PC-9 (cell line): ENCODE results near the gene VAPA. TPM values are rescaled to one million over a fixed set of nuclear protein-coding genes. Genes with fewer than 3 reads are reported as not detected.

Source experiments
- BruUV-seq: library from RNA; stranded (reverse); fragments of 400-500 nt; replicated peaks from 2 replicates; lab custom pipeline; 2021; lab: Mats Ljungman, UMichigan
- CTCF ChIA-PET: fragments of 300-600 bp; sonication (Branson Sonifier 250); formaldehyde crosslinking; loops from one replicate; lab custom pipeline; 2022; ENCODE audit warnings: antibody characterized with exemption; lab: Charles Lee
- POLR2A ChIA-PET: fragments of 300-600 bp; sonication (Branson Sonifier 250); formaldehyde crosslinking; loops from one replicate; lab custom pipeline; 2022; ENCODE audit warnings: antibody characterized with exemption; ENCODE audit not compliant: unreplicated experiment; lab: Charles Lee
- DNase-seq, 2 experiments: peaks; one replicate each; pipeline versions ENCODE4 v3.0.0 to v3.0.0-alpha.2; 2015 to 2022; ENCODE audit warnings: mixed read lengths in 1 of 2
- H2AFZ ChIP-seq: fragments of 200-600 bp; sonication (generic); 2 replicates; pipeline ENCODE4 v1.8.1; 2017; ENCODE audit warnings: antibody characterized with exemption
- H3F3A ChIP-seq: fragments of 200-600 bp; sonication (generic); 2 replicates; pipeline ENCODE4 v1.8.1; 2017; ENCODE audit warnings: antibody characterized with exemption, mild to moderate bottlenecking, low read depth; ENCODE audit not compliant: insufficient read depth
- H3K27ac ChIP-seq: fragments of 200-600 bp; sonication (generic); 2 replicates; pipeline ENCODE4 v1.6.1; 2016; ENCODE audit warnings: mixed run types
- H3K27me3 ChIP-seq: fragments of 200-600 bp; sonication (generic); 2 replicates; pipeline ENCODE4 v1.6.1; 2016; ENCODE audit warnings: low read depth, mixed run types; ENCODE audit not compliant: insufficient read depth
- H3K36me3 ChIP-seq: fragments of 200-600 bp; sonication (generic); 2 replicates; pipeline ENCODE4 v1.6.1; 2016; ENCODE audit warnings: low read depth, mixed run types
- H3K4me1 ChIP-seq: fragments of 200-600 bp; sonication (generic); replicated peaks from 2 replicates; pipeline ENCODE4 v1.6.1; 2016; ENCODE audit warnings: mixed run types; ENCODE audit not compliant: insufficient read depth
- H3K4me2 ChIP-seq: fragments of 200-600 bp; sonication (generic); 2 replicates; pipeline ENCODE4 v1.6.1; 2017; ENCODE audit warnings: mixed run types
- H3K4me3 ChIP-seq: fragments of 200-600 bp; sonication (generic); 2 replicates; pipeline ENCODE4 v1.6.1; 2016; ENCODE audit warnings: mixed run types
- H3K79me2 ChIP-seq: fragments of 200-600 bp; sonication (generic); 2 replicates; pipeline ENCODE4 v1.6.1; 2017; ENCODE audit warnings: low read depth, mixed run types
- H3K9me2 ChIP-seq: fragments of 200-600 bp; sonication (generic); 2 replicates; pipeline ENCODE4 v1.8.1; 2017; ENCODE audit warnings: mild to moderate bottlenecking; ENCODE audit not compliant: insufficient read depth
- H3K9me3 ChIP-seq: fragments of 200-600 bp; sonication (generic); 2 replicates; pipeline ENCODE4 v1.8.1; 2016; ENCODE audit warnings: low read depth; ENCODE audit not compliant: insufficient read depth
- H4K20me1 ChIP-seq: fragments of 200-600 bp; sonication (generic); 2 replicates; pipeline ENCODE4 v1.8.1; 2017; ENCODE audit not compliant: insufficient read depth
- EZH2 ChIP-seq: fragments of 200-600 bp; sonication (generic); IDR thresholded peaks from 2 replicates; pipeline ENCODE4 v1.8.0; 2017; ENCODE audit warnings: antibody characterized with exemption, low read depth
- intact Hi-C: fragments of 100-400 bp; cut with micrococcal nuclease; formaldehyde crosslinking; loops from one replicate; pipeline ENCODE4 v1.10.0; 2022; ENCODE audit not compliant: unreplicated experiment
- total RNA-seq: library from RNA; stranded (reverse); gene quantifications from 2 replicates; pipeline ENCODE4 v1.2.3, GENCODE V29; 2021
- TF ChIP-seq, protein P1 (sequence below): fragments of 200-600 bp; sonication (generic); conservative IDR thresholded peaks from 2 replicates; pipeline ENCODE4 v1.6.1; 2017; ENCODE audit warnings: mixed run types, antibody characterized with exemption, mild to moderate bottlenecking, moderate library complexity

Gene VAPA
- total RNA-seq, 1 experiment from 2014 or later, result 340 TPM

DNA sequence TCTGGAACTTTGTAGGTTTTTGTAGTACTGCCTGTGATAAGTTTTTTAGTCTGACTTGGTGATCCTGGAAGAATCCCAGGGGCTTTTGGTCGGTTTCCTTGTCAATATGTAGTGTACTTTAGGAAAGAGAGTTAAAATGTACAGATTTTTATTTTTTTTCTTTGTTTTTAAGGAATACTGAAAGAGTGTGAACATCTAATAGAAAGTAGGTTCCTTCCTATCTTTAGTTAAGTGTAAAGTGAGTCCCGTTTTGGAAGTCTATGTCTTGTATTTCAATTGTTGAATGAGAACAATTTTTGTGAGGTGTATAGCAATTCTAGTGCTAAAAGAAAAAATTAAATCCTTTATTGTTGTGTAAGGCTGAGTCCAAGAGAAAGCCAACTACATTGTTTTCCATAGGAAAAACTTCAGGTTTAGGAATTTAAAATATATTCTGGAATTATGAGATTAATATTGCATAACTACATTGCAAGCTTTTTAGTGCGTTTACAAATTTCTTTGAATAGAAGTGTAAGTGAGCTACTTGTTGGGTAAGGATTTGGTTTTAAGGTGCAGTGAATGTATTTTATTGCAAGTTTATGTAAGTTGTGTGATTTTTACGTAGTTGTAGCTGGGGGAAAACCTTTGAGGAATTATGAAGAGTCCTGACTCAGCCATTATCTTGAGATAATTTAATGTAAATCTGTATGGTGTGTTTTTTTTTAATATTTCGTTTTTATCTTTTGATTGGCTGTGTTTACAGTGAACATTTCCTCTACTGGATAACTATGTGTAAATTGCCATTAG, 1.7 kb downstream of the VAPA start:
- H2AFZ ChIP-seq, result peak overlapping the region; percentile 23; the same call in 1 of the 2 replicates
- CTCF ChIA-PET, result interaction anchor here (0.7 kb wide), 1 partner anchor 252 kb away, joined by 3 read pairs; no protein-coding TSS in a partner anchor
- peaks cover 55% of the 10 kb centered on the region for H4K20me1 ChIP-seq
- intact Hi-C loops, result loop anchor here (1.0 to 10.0 kb wide), 5 partner anchors 47 to 301 kb away; partner anchors contain the start of gene PPP4R1
- H3K4me2 ChIP-seq, result peak overlapping the region; percentile 96
- peak overlapping the region; percentile 99 for H3K4me3 ChIP-seq
- H3K4me1 ChIP-seq, result peaks cover 57% of the 10 kb centered on the region
- 0 out of 2 replicates have a peak, but pooled peaks cover 5% of the 10 kb centered on the region for H3K36me3 ChIP-seq
- H3F3A ChIP-seq, result peaks cover 23% of the 10 kb centered on the region
- DNase-seq, result no peak
- no peaks in the 10 kb centered on the region for H3K27me3 ChIP-seq
- POLR2A ChIA-PET, result interaction anchor here (0.7 to 1.0 kb wide), 2 partner anchors 16 to 80 kb away, joined by 3 read pairs; no protein-coding TSS in a partner anchor
- peak overlapping the region; percentile 87 for H3K27ac ChIP-seq
- no peaks in the 10 kb centered on the region for H3K9me2 ChIP-seq
- H3K79me2 ChIP-seq, result peaks cover 63% of the 10 kb centered on the region
- H3K9me3 ChIP-seq, result no peaks in the 10 kb centered on the region
- no peak for TF ChIP-seq EZH2
- TF ChIP-seq, protein P1, sequence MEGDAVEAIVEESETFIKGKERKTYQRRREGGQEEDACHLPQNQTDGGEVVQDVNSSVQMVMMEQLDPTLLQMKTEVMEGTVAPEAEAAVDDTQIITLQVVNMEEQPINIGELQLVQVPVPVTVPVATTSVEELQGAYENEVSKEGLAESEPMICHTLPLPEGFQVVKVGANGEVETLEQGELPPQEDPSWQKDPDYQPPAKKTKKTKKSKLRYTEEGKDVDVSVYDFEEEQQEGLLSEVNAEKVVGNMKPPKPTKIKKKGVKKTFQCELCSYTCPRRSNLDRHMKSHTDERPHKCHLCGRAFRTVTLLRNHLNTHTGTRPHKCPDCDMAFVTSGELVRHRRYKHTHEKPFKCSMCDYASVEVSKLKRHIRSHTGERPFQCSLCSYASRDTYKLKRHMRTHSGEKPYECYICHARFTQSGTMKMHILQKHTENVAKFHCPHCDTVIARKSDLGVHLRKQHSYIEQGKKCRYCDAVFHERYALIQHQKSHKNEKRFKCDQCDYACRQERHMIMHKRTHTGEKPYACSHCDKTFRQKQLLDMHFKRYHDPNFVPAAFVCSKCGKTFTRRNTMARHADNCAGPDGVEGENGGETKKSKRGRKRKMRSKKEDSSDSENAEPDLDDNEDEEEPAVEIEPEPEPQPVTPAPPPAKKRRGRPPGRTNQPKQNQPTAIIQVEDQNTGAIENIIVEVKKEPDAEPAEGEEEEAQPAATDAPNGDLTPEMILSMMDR, result no peak
- no TSS peak for BruUV-seq

DNA sequence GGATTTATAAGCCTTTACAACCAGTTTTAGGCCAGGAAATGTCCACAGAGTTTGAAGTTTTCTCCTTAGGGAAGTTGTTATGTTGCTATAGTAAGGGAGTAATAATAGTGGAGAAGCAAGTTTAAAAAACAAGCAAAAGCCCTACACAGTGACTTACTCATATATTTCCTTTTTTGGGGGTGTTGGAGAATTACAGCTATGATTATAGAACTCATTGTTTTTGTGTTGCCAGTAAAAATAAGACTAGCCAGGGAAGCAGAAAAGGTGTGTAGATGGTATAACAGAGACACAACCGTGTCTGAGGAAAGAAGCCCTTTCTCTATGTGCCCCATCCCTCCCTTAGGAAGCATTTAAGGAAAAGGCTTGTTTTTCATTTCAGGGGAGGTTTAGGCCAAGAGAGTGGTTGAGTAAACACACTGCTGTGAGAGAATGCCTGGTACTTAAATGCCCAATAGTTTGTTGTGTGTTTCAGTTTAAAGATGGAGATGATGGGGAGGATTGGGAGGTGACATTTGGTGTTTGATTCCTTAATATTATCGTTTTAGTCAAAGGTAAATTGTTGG, 2.3 kb downstream of the VAPA start:
- Histone ChIP-seq H3F3A (peaks cover 23% of the 10 kb centered on the region), H3K79me2 (peaks cover 70% of the 10 kb centered on the region), H3K9me3 (no peaks in the 10 kb centered on the region), H3K36me3 (0 out of 2 replicates have a peak, but pooled peaks cover 5% of the 10 kb centered on the region), H3K27ac (peak overlapping the region; percentile 87), H3K4me3 (peak overlapping the region; percentile 99), H4K20me1 (peaks cover 62% of the 10 kb centered on the region), H3K9me2 (no peaks in the 10 kb centered on the region), H3K4me2 (peak overlapping the region; percentile 96), H3K4me1 (peaks cover 59% of the 10 kb centered on the region), H3K27me3 (no peaks in the 10 kb centered on the region), H2AFZ (no peak overlapping the region)
- DNase-seq, result no peak
- BruUV-seq, result TSS peak; percentile 35
- POLR2A ChIA-PET, result interaction anchor here (0.6 to 1.0 kb wide), 2 partner anchors 70 to 81 kb away, joined by 3 read pairs; no protein-coding TSS in a partner anchor
- TF ChIP-seq, protein P1, result no peak
- no peak for TF ChIP-seq EZH2
- CTCF ChIA-PET, result no interaction called here
- intact Hi-C loops, result loop anchor here (5.0 to 10.0 kb wide), 2 partner anchors 194 to 301 kb away; partner anchors contain the start of gene PPP4R1

DNA sequence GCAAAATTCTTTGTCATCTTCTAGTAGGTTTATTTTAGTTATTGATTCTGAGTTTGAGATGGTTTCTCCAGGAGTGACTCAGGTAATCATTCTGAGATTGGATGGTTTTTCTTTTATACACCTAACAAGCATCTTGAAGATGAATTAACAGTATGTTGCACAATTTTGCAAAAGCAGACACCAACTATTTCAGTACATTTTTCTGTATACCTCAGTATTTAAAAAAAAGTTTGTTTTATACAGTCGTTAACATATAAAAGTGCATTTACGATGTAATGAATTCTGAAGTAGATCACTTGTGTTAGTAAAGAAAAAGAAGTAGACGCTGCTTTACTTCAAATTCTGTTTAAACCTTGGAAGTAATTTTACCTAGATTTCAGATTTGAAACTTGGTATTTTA, 3.0 kb downstream of the VAPA start:
- ChIA-PET CTCF (no interaction called here), POLR2A (no interaction called here)
- intact Hi-C loops, result loop anchor here (5.0 to 10.0 kb wide), 2 partner anchors 195 to 302 kb away; partner anchors contain the start of gene PPP4R1
- H3K9me3 ChIP-seq, result no peaks in the 10 kb centered on the region
- peaks cover 76% of the 10 kb centered on the region for H3K79me2 ChIP-seq
- peak overlapping the region; percentile 96 for H3K4me2 ChIP-seq
- H4K20me1 ChIP-seq, result peaks cover 67% of the 10 kb centered on the region
- H3K27me3 ChIP-seq, result no peaks in the 10 kb centered on the region
- peaks cover 23% of the 10 kb centered on the region for H3F3A ChIP-seq
- H3K36me3 ChIP-seq, result 0 out of 2 replicates have a peak, but pooled peaks cover 5% of the 10 kb centered on the region
- no peak overlapping the region for H2AFZ ChIP-seq
- H3K4me3 ChIP-seq, result peak overlapping the region; percentile 99
- H3K27ac ChIP-seq, result peak overlapping the region; percentile 87
- DNase-seq, result no peak
- peaks cover 59% of the 10 kb centered on the region for H3K4me1 ChIP-seq
- H3K9me2 ChIP-seq, result no peaks in the 10 kb centered on the region
- no peak for TF ChIP-seq EZH2
- TF ChIP-seq, protein P1, result no peak
- no TSS peak for BruUV-seq
